Uterus (tissue), 2 donors: ENCODE measurements around the gene DMD.

Experiments
- CTCF ChIP-seq, 4 experiments: fragments of 200-600 bp in 2 of 4; fragments of 450-650 bp in 2 of 4; sonication (generic) in 2 of 4; IDR thresholded peaks; one replicate each; pipeline ENCODE4 v1.5.1; 2016 to 2019; ENCODE audit warnings: antibody characterized with exemption in 4 of 4, mild to moderate bottlenecking in 2 of 4, moderate library complexity in 1 of 4
- POLR2A ChIP-seq, 2 donors: fragments of 450-650 bp; IDR thresholded peaks; one replicate each; pipeline ENCODE4 v1.6.1; 2016; ENCODE audit warnings: antibody characterized with exemption in 2 of 2, mild to moderate bottlenecking in 1 of 2, moderate library complexity in 1 of 2

- TF ChIP-seq CTCF (IDR thresholded peaks at IDR 0.05) (no peak), POLR2A (IDR thresholded peaks at IDR 0.05) (no peak)
Measured at GRCh38 chrX:32195611-32196010, 1015.7 kb downstream of the DMD start.
